GM23248 (cell line): Measurements from ENCODE around the gene CREBL2.
"Not testable (repeated sequence)": the region's sequence is repeated elsewhere in the genome, so short reads cannot be mapped to it uniquely, and the experiment has no call there.

ENCODE experiments used
- EZH2 ChIP-seq: fragments of 200-600 bp; sonication (generic); IDR thresholded peaks from 2 replicates; pipeline ENCODE4 v1.6.1; 2018; ENCODE audit warnings: antibody characterized with exemption, mild to moderate bottlenecking; ENCODE audit not compliant: insufficient read depth, poor library complexity, severe bottlenecking
- EZH2phosphoT487 ChIP-seq: fragments of 200-600 bp; sonication (generic); IDR thresholded peaks from 2 replicates; pipeline ENCODE4 v1.6.1; 2018; ENCODE audit warnings: antibody characterized with exemption, moderate library complexity, mild to moderate bottlenecking, low read depth; ENCODE audit not compliant: insufficient read depth

- not testable (repeated sequence) for TF ChIP-seq EZH2, EZH2phosphoT487
Observed at GRCh38 chr12:12580716-12581115, 31.0 kb upstream of the CREBL2 start.
